ENCODE data around the gene DNAJB1. TPM values are rescaled to one million over a fixed set of nuclear protein-coding genes. Genes with fewer than 3 reads are reported as not detected.

DNAJB1 gene
- total and polyA plus RNA-seq, 7 donors = 44.6 to 118 (median 69.3) TPM

GRCh38 chr19:14529254-14530004 lies 11.2 kb upstream of the DNAJB1 start, which contains the start of gene TECR:
Gene TECR (plus strand): TSS chr19:14529594. CDS start chr19:14529697, 103 bp downstream.
- Histone ChIP-seq H3K36me3 (no peaks in the 10 kb centered on the region), H3K4me1 (peaks cover 0 to 14% (median 12%) of the 10 kb centered on the region in 4 donors), H3K27ac (peak within 1 kb of the TSS; percentile 90 to 97 (median 94)), H3K27me3 (no peaks in the 10 kb centered on the region), H3K9me3 (no peaks in the 10 kb centered on the region), H3K4me3 (peak within 1 kb of the TSS; percentile 68 to 77 (median 74))
- WGBS, 2 donors = 0% methylated on average over 59 of the region's 59 CpGs
- DNase-seq = peak; percentile 100
- intact Hi-C loops (cut with DNase I) = loop anchor here (2.0 kb wide), 1 partner anchor 43 kb away; the partner anchor contains the start of gene NDUFB7
- peak; percentile 91 to 98 for TF ChIP-seq POLR2A (IDR thresholded peaks at IDR 0.05)
- TF ChIP-seq, protein P1, sequence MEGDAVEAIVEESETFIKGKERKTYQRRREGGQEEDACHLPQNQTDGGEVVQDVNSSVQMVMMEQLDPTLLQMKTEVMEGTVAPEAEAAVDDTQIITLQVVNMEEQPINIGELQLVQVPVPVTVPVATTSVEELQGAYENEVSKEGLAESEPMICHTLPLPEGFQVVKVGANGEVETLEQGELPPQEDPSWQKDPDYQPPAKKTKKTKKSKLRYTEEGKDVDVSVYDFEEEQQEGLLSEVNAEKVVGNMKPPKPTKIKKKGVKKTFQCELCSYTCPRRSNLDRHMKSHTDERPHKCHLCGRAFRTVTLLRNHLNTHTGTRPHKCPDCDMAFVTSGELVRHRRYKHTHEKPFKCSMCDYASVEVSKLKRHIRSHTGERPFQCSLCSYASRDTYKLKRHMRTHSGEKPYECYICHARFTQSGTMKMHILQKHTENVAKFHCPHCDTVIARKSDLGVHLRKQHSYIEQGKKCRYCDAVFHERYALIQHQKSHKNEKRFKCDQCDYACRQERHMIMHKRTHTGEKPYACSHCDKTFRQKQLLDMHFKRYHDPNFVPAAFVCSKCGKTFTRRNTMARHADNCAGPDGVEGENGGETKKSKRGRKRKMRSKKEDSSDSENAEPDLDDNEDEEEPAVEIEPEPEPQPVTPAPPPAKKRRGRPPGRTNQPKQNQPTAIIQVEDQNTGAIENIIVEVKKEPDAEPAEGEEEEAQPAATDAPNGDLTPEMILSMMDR (IDR thresholded peaks at IDR 0.05) = no peak
- no peak for TF ChIP-seq EP300 (IDR thresholded peaks at IDR 0.05)
- peak; percentile 95 to 99 (median 98) for TF ChIP-seq POLR2AphosphoS5 (IDR thresholded peaks at IDR 0.05)

- no peak for TF ChIP-seq POLR2A (IDR thresholded peaks at IDR 0.05)
- no peak for TF ChIP-seq POLR2AphosphoS5 (IDR thresholded peaks at IDR 0.05)
- TF ChIP-seq, protein P1 (IDR thresholded peaks at IDR 0.05) = no peak
- no peak for TF ChIP-seq EP300 (IDR thresholded peaks at IDR 0.05)
- peak; percentile 75 for DNase-seq
- H3K4me1 ChIP-seq = peaks cover 0 to 14% (median 12%) of the 10 kb centered on the region in 4 donors
- no peaks in the 10 kb centered on the region for H3K36me3 ChIP-seq
- 18 to 38% methylated on average over 39 of the region's 39 CpGs for WGBS, 2 donors
- no peaks in the 10 kb centered on the region for H3K27me3 ChIP-seq
- intact Hi-C loops (cut with DNase I) = loop anchor here (2.0 kb wide), 1 partner anchor 44 kb away; the partner anchor contains the start of gene NDUFB7
- H3K9me3 ChIP-seq = no peaks in the 10 kb centered on the region
- H3K27ac ChIP-seq = peak overlapping the region; percentile 57 to 97 (median 94)
- peak overlapping the region; percentile 47 to 77 (median 74) for H3K4me3 ChIP-seq
Observed at GRCh38 chr19:14528419-14529253, 10.4 kb upstream of the DNAJB1 start.

DNA sequence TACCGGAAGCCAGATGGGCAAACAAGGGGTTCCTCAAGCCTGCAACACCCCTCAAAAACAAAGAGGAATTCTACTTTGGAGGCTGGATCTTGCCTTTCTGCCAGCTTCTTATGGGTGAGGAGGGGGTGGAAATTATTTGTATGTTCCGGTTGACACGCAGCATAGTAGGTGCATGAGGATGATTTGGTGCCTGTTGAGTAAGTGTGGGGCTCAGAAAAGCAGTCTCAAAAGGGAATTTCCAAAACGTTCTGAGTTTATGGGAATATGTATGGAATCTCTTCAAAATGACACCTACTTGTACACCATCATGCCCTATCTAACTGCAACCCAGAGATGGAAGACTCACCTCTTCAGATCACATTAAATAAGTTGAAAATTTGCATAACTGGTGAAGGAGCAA lies 8.2 kb upstream of the DNAJB1 start:
- WGBS, 2 donors = 88 to 89% methylated on average over 4 of the region's 4 CpGs
- no peaks in the 10 kb centered on the region for H3K27me3 ChIP-seq
- H3K27ac ChIP-seq = no peak overlapping the region
- H3K4me3 ChIP-seq = no peak overlapping the region
- H3K4me1 ChIP-seq = peaks cover 0 to 14% (median 12%) of the 10 kb centered on the region in 4 donors
- H3K9me3 ChIP-seq = no peaks in the 10 kb centered on the region
- intact Hi-C loops (cut with DNase I) = no loop called here
- H3K36me3 ChIP-seq = no peaks in the 10 kb centered on the region
- TF ChIP-seq POLR2AphosphoS5 (IDR thresholded peaks at IDR 0.05) = no peak
- TF ChIP-seq, protein P1 (IDR thresholded peaks at IDR 0.05) = no peak
- no peak for TF ChIP-seq EP300 (IDR thresholded peaks at IDR 0.05)
- TF ChIP-seq POLR2A (IDR thresholded peaks at IDR 0.05) = no peak
- no peak for DNase-seq

- Histone ChIP-seq H3K9me3 (no peaks in the 10 kb centered on the region), H3K36me3 (no peaks in the 10 kb centered on the region), H3K27ac (no peak overlapping the region), H3K4me3 (no peak overlapping the region), H3K4me1 (peaks cover 0 to 10% (median 7%) of the 10 kb centered on the region in 4 donors), H3K27me3 (no peaks in the 10 kb centered on the region)
- 35 to 66% methylated on average over 6 of the region's 6 CpGs for WGBS, 2 donors
- intact Hi-C loops (cut with DNase I) = no loop called here
- TF ChIP-seq POLR2A (IDR thresholded peaks at IDR 0.05) (no peak), POLR2AphosphoS5 (IDR thresholded peaks at IDR 0.05) (no peak), EP300 (IDR thresholded peaks at IDR 0.05) (no peak)
- TF ChIP-seq, protein P1 (IDR thresholded peaks at IDR 0.05) = no peak
- no peak for DNase-seq
Observed at GRCh38 chr19:14525729-14526128, 7.5 kb upstream of the DNAJB1 start.
